Endothelial cell of umbilical vein (primary cell): ENCODE measurements around the gene GYS2.

ENCODE experiments used
- CTCF ChIP-seq, 2 donors: IDR thresholded peaks; 1 replicate in 1 of 2; 2 replicates in 1 of 2; pipeline ENCODE4 v1.5.1; 2011; ENCODE audit warnings: low read length in 2 of 2, mild to moderate bottlenecking in 2 of 2, moderate library complexity in 2 of 2, control low read depth in 1 of 2, inconsistent platforms in 1 of 2, low read depth in 1 of 2; ENCODE audit not compliant: insufficient read depth in 1 of 2; ENCODE audit errors: extremely low read depth in 1 of 2
- EZH2 ChIP-seq: IDR thresholded peaks from 2 replicates; pipeline ENCODE4 v1.6.1; 2012; ENCODE audit warnings: borderline replicate concordance, low read depth, mild to moderate bottlenecking, moderate library complexity, low read length, inconsistent platforms; ENCODE audit not compliant: severe bottlenecking
- FOS ChIP-seq: IDR thresholded peaks from 2 replicates; pipeline ENCODE4 v1.6.1; 2011; ENCODE audit warnings: mild to moderate bottlenecking, low read length, moderate library complexity, borderline replicate concordance; ENCODE audit not compliant: insufficient read depth
- GATA2 ChIP-seq: IDR thresholded peaks from 2 replicates; pipeline ENCODE4 v1.7.0; 2011; ENCODE audit warnings: low read depth, mild to moderate bottlenecking, moderate library complexity, mixed read lengths, low read length; ENCODE audit not compliant: insufficient read length, insufficient read depth
- JUN ChIP-seq: IDR thresholded peaks from 2 replicates; pipeline ENCODE4 v1.6.1; 2011; ENCODE audit warnings: borderline replicate concordance, low read depth; ENCODE audit not compliant: insufficient read length, insufficient read depth
- MAX ChIP-seq: IDR thresholded peaks from 2 replicates; pipeline ENCODE4 v1.6.1; 2011; ENCODE audit not compliant: insufficient read depth, insufficient read length
- MYC ChIP-seq: IDR thresholded peaks from one replicate; pipeline ENCODE4 v1.6.1; 2011; ENCODE audit warnings: mild to moderate bottlenecking, low read depth, low read length
- POLR2A ChIP-seq: IDR thresholded peaks from 2 replicates; pipeline ENCODE4 v1.6.1; 2012; ENCODE audit warnings: low read depth, mild to moderate bottlenecking, control low read depth, low read length
- POLR2AphosphoS5 ChIP-seq: IDR thresholded peaks from 2 replicates; pipeline ENCODE4 v1.6.1; 2012; ENCODE audit warnings: low read depth, mild to moderate bottlenecking, control low read depth, low read length, moderate library complexity; ENCODE audit not compliant: insufficient read depth

- TF ChIP-seq CTCF (IDR thresholded peaks at IDR 0.05; ENCODE audit: extremely low read depth in 1 of 2, insufficient read depth in 1 of 2, low read depth in 1 of 2, low read length in 2 of 2) (no peak), MAX (no peak), POLR2A (no peak), POLR2AphosphoS5 (no peak), EZH2 (no peak), GATA2 (peak; percentile 80), FOS (peak; percentile 92), MYC (no peak), JUN (peak; percentile 76)
Measured at GRCh38 chr12:21615431-21615830, 10.8 kb upstream of the GYS2 start.
